22Rv1 (cell line): Measurements from ENCODE around the gene STK39.

Source experiments
- CTCF ChIP-seq: fragments of 450-650 bp; IDR thresholded peaks from 2 replicates; pipeline ENCODE4 v1.5.1; 2017; ENCODE audit warnings: mild to moderate bottlenecking
- ZFX ChIP-seq: fragments of 450-650 bp; IDR thresholded peaks from 2 replicates; pipeline ENCODE4 v1.6.1; 2017; ENCODE audit warnings: antibody characterized with exemption, borderline replicate concordance

DNA sequence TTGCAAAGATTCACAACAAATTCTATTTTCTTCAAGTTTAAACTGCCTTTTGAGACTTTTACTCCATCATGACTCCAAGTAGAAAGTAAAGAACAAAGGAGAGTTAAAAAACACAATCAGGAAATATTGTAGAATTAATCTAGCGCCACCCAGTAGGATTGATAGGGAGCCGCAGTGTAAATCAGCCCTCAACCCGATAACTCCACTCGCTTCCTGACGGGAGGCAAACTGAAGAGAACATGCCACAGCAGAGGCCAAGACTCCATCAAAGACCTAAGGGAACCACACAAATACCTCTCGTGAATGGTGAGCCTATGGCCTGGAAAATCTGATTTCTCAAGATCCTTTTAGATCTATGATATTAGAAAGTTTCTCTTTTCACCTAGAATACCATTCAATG, 319.0 kb downstream of the STK39 start:
- TF ChIP-seq CTCF (no peak), ZFX (no peak)
